Thyroid gland (tissue), 4 donors: ENCODE measurements around the gene PREX1. TPM values are rescaled to one million over a fixed set of nuclear protein-coding genes. Genes with fewer than 3 reads are reported as not detected.

ENCODE experiments used
- DNase-seq, 2 donors: peaks; one replicate each; pipeline ENCODE4 v3.0.0-alpha.2; 2019
- H3K27ac ChIP-seq, 3 donors: fragments of 200-600 bp; sonication (generic); 1 replicate in 2 of 3; 2 replicates in 1 of 3; pipeline ENCODE4 v1.5.1; 2016 to 2019; ENCODE audit warnings: mild to moderate bottlenecking in 1 of 3, moderate library complexity in 1 of 3
- H3K27me3 ChIP-seq: fragments of 200-600 bp; sonication (generic); one replicate; pipeline ENCODE4 v1.5.1; 2019
- H3K36me3 ChIP-seq, 2 donors: fragments of 200-600 bp; sonication (generic); one replicate each; pipeline ENCODE4 v1.5.1; 2016 to 2019
- H3K4me1 ChIP-seq, 2 donors: fragments of 200-600 bp; sonication (generic); one replicate each; pipeline ENCODE4 v1.5.1; 2017 to 2019
- H3K4me3 ChIP-seq, 3 donors: fragments of 200-600 bp; sonication (generic); replicated peaks in 1 of 3; 1 replicate in 2 of 3; 2 replicates in 1 of 3; pipeline ENCODE4 v1.5.1; 2016; ENCODE audit warnings: mild to moderate bottlenecking in 1 of 3
- H3K9me3 ChIP-seq: fragments of 200-600 bp; sonication (generic); one replicate; pipeline ENCODE4 v1.5.1; 2017
- CTCF ChIP-seq, 6 experiments: fragments of 200-600 bp in 3 of 6; fragments of 450-650 bp in 3 of 6; sonication (generic) in 3 of 6; IDR thresholded peaks; one replicate each; pipeline ENCODE4 v1.5.1; 2016 to 2019; ENCODE audit warnings: antibody characterized with exemption in 6 of 6, mild to moderate bottlenecking in 2 of 6, inconsistent platforms in 1 of 6, moderate library complexity in 1 of 6
- POLR2A ChIP-seq, 2 donors: fragments of 450-650 bp; IDR thresholded peaks; one replicate each; pipeline ENCODE4 v1.6.1; 2017; ENCODE audit warnings: antibody characterized with exemption in 2 of 2, mild to moderate bottlenecking in 2 of 2, moderate library complexity in 1 of 2
- WGBS, 2 donors: methylation state at CpG; one replicate each; pipeline ENCODE4 v1.1.5; 2017; 5-methylcytosine and 5-hydroxymethylcytosine counted together
- intact Hi-C: fragments of 100-400 bp; cut with DNase I; formaldehyde crosslinking; loops from one replicate; pipeline ENCODE4 v1.15.1; 2023
- total RNA-seq, 4 donors: library from RNA; depleted of rRNA; stranded (reverse); fragments of >200 nt; gene quantifications; one replicate each; pipeline ENCODE4 v1.2.3, GENCODE V29; 2016

Gene PREX1
- total RNA-seq, 4 donors from 2014 or later: 10.2 to 42.7 (median 18.7) TPM

- no peaks in the 10 kb centered on the region for H3K9me3 ChIP-seq
- intact Hi-C loops: no loop called here
- WGBS, 2 donors: 38 to 48% methylated on average over 11 of the region's 11 CpGs
- peak in 1 of 2 donors; percentile 27 for DNase-seq
- TF ChIP-seq POLR2A (IDR thresholded peaks at IDR 0.05): no peak
- no peak for TF ChIP-seq CTCF (IDR thresholded peaks at IDR 0.05)
- no peak overlapping the region for H3K27ac ChIP-seq
- no peak overlapping the region for H3K4me3 ChIP-seq
- H3K36me3 ChIP-seq: no peaks in the 10 kb centered on the region
- H3K4me1 ChIP-seq: peaks cover 16 to 29% of the 10 kb centered on the region in 2 donors
- no peaks in the 10 kb centered on the region for H3K27me3 ChIP-seq
Observed at GRCh38 chr20:48791014-48791413, 36.8 kb downstream of the PREX1 start.

GRCh38 chr20:48790473-48791003 lies 37.3 kb downstream of the PREX1 start:
- peaks cover 16 to 29% of the 10 kb centered on the region in 2 donors for H3K4me1 ChIP-seq
- intact Hi-C loops: no loop called here

GRCh38 chr20:48789781-48790472 lies 37.9 kb downstream of the PREX1 start:
- Histone ChIP-seq H3K4me1 (peaks cover 16 to 29% of the 10 kb centered on the region in 2 donors), H3K36me3 (no peaks in the 10 kb centered on the region), H3K27ac (no peak overlapping the region), H3K27me3 (no peaks in the 10 kb centered on the region), H3K9me3 (no peaks in the 10 kb centered on the region), H3K4me3 (no peak overlapping the region)
- intact Hi-C loops: no loop called here
- TF ChIP-seq POLR2A (IDR thresholded peaks at IDR 0.05) (no peak), CTCF (IDR thresholded peaks at IDR 0.05) (no peak)
- 87 to 91% methylated on average over 9 of the region's 9 CpGs for WGBS, 2 donors
- DNase-seq: no peak

More at GRCh38 chr20:48790473-48791003, 37.3 kb downstream of the PREX1 start:
- Histone ChIP-seq H3K36me3 (no peaks in the 10 kb centered on the region), H3K9me3 (no peaks in the 10 kb centered on the region), H3K4me3 (no peak overlapping the region), H3K27me3 (no peaks in the 10 kb centered on the region), H3K27ac (no peak overlapping the region)
- TF ChIP-seq POLR2A (IDR thresholded peaks at IDR 0.05) (no peak), CTCF (IDR thresholded peaks at IDR 0.05) (no peak)
- no peak for DNase-seq
- WGBS, 2 donors: 72 to 75% methylated on average over 5 of the region's 5 CpGs

- Histone ChIP-seq H3K4me1 (peaks cover 16 to 25% of the 10 kb centered on the region in 2 donors), H3K9me3 (no peaks in the 10 kb centered on the region), H3K4me3 (no peak overlapping the region), H3K27me3 (no peaks in the 10 kb centered on the region), H3K27ac (no peak overlapping the region), H3K36me3 (no peaks in the 10 kb centered on the region)
- no peak for DNase-seq
- intact Hi-C loops: no loop called here
- WGBS, 2 donors: 86 to 87% methylated on average over 6 of the region's 6 CpGs
- TF ChIP-seq POLR2A (IDR thresholded peaks at IDR 0.05): no peak
- TF ChIP-seq CTCF (IDR thresholded peaks at IDR 0.05): no peak
Observed at GRCh38 chr20:48789185-48789668, 38.6 kb downstream of the PREX1 start.

GRCh38 chr20:48788486-48789072 lies 39.2 kb downstream of the PREX1 start:
- WGBS, 2 donors: 92 to 95% methylated on average over 9 of the region's 9 CpGs
- no peak overlapping the region for H3K27ac ChIP-seq
- no peak for DNase-seq
- no peaks in the 10 kb centered on the region for H3K9me3 ChIP-seq
- TF ChIP-seq POLR2A (IDR thresholded peaks at IDR 0.05): no peak
- no peak for TF ChIP-seq CTCF (IDR thresholded peaks at IDR 0.05)
- peaks cover 16 to 22% of the 10 kb centered on the region in 2 donors for H3K4me1 ChIP-seq
- intact Hi-C loops: no loop called here
- H3K36me3 ChIP-seq: no peaks in the 10 kb centered on the region
- no peaks in the 10 kb centered on the region for H3K27me3 ChIP-seq
- H3K4me3 ChIP-seq: no peak overlapping the region
